ENCODE data around the gene VPS39.

Gene VPS39

DNA sequence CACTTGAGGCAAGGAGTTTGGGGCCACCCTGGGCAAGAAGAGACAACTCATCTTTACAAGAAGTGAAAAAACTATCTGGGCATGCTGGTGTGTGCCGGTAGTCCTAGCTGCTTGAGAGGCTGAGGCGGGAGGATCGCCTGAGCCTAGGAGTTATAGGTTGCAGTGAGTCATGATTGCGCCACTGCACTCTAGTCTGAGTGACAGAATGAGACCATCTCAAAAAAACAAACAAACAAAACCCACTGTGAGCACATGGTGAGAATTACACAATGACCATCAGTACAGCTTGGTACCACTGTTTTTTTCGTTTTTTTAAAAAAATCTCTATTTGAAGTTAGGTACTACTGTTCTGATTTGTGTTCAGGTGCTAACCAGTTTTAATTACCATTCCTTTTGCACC lies 13.6 kb downstream of the VPS39 start:
- DNase-seq: no peak

DNA sequence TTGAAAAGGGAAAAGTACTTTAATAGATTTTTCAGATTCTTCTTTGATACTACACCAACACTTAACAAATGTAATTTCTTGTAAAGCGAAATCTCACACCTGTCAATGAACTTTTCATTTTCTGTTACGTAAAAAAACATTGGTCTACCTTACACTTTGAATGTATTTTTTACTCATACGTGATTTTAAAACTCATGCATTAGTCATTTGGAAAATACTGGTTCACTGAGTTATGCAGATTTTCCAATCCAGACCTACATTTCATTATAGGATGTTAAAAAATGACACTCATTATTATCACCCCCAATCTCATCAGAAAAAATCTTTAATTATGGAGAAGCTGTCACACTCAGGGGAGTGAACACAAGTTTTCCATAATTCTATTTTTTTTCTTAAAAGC lies 14.7 kb downstream of the VPS39 start:
- no peak for DNase-seq

DNA sequence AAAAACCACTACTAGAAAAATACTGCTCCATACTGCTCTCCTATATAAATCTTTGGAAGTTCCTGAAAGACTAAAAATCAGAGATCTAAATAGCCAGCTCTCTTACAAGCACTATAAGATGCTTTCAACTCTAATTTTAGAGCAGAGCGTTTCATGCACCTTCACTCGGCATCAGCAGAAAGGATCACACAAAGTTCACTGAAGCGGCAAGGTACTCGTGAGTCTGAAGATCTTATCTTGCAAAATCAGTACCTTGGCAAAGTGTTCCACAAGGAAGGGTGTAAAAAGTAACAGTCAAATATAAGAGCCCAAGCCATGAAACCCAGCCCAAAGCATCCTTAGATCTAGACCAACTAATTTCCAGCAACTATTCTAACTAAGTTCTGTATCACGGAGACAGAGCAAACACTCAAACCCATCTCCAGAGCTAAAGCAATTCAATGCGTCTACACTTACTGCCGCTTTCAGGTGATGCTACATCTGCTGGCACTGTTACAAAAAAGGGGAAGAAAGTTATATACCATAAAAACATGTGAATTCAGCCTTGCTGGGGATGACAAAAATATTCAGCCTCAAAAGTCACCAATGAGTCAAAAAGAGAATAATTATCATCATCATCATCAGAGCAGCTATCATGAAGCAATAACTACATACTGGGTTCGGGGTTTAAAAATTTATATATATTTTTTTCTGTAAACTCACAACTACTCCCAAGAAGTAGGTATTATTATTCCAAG lies 16.3 kb downstream of the VPS39 start:
- no peak for DNase-seq

DNA sequence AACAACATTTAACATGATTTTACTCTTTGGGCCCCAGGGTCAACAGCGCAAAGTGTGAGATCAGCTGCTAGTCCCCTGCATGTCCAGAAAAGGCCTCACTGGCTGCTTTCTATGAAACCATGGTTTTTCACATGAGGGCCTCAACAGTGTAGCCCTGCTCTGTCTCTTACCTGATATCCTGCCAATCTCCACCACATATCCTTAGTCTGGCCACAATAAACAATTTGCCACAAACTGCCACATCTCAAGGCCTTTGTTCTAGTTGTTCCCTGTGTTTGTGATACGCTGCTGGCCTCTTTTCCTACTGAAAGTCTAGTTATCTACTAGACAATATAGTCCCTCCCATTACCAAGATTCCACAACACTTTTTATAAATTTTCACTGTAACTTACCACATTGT lies 17.7 kb downstream of the VPS39 start:
- DNase-seq: no peak

DNA sequence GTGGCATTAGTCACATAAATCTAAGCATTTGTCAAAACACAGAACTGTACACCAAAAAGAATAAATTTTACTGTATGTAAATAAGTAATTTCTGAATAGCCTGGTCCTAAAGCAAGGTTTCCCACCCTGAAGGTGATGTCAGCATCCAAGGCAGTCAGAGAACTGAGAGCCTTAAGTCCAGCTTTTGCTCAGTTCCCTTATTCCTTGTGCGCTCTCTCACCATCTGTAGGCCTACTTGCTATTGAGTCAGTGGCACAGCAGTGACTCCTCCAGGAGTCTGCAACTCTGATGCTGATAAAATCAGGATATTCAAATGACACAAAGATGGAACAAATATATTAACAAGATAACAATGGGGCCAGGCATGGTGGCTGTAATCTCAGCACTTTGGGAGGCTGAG lies 22.3 kb downstream of the VPS39 start:
- no peak for DNase-seq

DNA sequence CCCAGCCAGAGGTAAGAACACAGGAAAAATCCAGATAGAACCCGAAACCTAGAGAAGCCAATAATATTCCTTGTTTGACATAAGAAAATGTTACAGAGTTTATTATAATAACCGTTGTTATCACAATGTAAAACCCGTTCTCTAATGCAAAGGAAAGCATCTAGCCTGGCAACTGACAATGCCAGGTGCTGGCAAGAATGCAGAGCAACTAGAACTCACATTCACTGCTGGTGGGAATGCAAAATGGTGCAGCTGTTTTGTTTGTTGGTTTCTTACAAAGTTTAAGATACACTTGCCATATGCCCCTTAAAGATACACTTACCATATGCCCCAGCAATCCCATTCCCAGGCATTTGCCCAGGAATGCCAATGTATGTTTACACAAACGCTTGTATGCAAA lies 23.4 kb downstream of the VPS39 start:
- DNase-seq: no peak

DNA sequence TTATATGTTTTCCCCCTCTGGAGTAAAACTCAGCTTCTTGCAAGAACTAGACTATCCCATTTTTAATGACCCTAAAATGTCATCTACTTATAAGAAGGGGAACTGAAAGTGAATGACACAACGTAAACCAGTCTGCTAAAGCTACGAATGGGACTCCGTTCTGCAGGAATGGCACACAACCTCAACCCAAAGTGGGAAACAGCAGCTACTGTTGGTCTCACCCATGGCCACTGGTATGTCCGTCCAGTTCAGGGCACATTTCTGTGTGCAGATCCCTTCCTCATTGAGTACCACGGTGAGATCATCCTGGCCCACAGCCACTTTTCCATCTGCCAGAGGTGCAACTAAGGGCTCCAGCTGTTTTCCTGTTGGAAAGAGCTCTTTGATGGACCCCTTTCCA lies 23.8 kb downstream of the VPS39 start:
- DNase-seq: no peak

DNA sequence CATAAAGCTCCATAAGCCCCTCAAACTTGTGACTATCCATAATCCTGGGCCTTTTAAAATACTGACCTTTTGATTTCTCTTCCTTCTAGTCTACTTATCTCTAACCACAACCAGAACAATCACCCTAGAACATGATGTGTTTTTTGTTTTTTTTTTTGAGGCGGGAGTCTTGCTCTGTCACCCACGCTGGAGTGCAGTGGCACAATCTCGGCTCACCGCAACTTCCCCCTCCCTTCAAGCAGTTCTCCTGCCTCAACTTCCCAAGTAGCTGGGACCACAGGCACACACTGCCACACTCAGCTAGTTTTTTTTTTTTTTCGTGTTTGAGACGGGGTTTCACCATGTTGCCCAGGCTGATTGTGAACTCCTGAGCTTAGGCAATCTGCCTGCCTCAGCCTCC lies 25.1 kb downstream of the VPS39 start:
- DNase-seq: no peak

DNA sequence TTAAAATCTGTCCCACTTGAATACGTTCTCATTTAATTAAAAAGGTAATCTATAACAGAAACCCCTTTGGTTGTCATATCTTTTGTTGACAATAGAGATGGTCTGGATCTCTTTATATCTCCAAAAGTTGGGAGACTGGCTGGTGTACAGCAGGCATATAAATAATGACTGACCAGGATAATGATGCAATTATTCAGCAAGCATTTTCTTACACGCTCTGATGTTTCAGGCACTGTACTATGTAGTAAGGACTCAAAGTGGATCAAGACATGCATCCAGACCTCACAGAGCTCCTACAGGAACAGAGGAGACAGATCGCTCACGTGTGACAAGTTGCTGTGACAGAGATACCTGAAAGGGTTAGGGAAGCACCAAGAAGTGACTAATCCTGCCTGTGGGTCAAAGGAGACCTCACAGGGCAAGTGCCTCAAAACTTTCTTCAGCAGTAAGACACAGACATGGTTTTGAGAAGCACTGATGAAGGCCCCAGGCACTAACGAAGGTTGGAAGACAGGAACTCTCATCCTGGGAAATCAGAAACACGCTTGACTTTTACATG lies 25.7 kb downstream of the VPS39 start:
- no peak for DNase-seq

DNA sequence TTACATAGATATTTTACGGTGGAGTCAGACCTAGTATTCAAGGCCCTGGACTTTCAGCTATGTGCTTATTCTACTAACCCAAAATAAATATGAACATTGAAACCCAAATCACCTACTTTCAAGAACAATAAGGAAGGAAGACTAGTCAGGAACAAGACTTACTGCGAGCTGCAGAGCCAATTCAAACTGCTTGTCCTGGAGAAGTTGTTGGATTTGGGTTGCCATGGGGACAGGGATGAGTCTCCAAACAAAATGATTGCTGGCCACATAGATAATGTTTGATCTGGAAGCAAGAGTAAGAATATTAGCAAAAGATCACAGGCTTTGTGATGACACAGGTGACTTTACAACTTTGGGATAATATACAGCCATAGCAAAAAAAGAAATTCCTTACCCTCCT lies 30.0 kb downstream of the VPS39 start:
- no peak for DNase-seq

DNA sequence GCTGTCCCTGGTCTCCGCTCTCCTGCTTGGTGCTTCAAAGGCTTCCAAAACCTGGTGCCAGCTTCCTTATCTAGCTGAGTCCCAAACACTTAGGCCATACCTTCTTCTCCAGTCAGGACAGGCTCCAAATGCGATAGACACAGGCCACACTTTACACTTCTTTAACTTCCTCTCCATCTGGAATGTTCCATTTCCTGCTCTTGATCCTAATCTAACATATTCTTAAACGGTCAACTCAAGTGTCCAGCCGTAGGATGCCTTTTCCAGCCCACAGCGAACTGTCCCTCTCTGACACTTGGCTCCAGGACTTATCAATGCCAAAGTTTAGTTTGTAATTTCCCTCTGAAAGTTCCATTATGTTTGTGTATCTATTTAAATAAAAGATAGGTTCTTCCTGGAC lies 32.4 kb downstream of the VPS39 start:
- no peak for DNase-seq

DNA sequence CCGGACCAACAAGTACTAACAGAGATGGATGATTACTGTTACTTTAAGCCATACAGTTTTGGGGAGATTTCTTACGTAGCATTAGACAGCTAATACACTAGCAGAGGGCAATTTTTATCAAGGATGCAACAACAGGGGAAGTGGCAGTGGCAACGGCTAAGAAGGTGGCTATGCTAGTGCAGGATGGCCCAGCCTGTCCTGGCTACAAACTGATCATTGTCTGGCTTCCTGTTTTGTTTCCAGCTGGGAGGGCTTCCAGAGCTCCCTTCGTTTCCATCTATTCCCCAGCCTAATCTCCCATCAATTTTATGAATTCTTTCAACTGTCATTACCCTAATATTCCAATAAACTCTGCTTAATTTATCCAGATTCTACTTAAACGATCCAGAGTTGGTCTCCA lies 35.6 kb downstream of the VPS39 start:
- DNase-seq: no peak

DNA sequence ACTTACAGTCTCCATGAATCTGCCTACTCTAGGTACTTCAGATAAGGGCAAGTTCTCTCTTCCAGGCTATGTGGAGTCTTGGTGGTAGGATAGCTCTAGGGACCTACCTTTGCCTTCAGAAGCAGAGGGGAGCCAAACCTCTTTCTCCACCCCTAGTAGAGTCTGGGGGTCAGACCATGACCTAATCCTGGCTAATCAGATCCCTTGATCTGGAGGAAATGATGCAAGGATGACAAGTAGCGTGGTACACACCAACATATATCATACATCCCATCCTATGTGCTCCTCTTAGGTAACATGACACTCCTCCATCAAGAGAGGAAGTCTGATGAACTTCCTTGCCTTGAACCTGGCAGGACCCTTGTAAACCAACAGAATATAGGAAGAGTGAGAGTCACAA lies 36.3 kb downstream of the VPS39 start:
- DNase-seq: no peak

DNA sequence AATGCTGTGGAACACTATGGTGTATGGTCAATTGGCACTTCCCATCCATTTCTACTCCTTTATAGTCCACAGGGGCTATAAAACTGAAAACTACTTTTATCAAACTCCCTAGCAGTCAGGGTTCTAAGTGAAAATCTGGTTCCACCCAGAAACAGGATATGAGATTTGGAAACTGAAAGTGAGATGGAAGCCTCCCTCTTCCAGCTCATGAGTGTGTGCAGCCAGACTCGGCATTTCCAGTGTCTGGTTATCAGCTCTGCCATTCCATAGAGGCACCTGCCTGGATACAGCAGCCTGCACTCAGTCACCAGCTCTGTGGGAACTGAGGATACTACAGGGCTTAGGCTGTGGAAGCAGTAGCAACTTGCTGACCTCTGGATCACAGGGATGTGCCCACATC lies 37.0 kb downstream of the VPS39 start:
- DNase-seq: no peak

DNA sequence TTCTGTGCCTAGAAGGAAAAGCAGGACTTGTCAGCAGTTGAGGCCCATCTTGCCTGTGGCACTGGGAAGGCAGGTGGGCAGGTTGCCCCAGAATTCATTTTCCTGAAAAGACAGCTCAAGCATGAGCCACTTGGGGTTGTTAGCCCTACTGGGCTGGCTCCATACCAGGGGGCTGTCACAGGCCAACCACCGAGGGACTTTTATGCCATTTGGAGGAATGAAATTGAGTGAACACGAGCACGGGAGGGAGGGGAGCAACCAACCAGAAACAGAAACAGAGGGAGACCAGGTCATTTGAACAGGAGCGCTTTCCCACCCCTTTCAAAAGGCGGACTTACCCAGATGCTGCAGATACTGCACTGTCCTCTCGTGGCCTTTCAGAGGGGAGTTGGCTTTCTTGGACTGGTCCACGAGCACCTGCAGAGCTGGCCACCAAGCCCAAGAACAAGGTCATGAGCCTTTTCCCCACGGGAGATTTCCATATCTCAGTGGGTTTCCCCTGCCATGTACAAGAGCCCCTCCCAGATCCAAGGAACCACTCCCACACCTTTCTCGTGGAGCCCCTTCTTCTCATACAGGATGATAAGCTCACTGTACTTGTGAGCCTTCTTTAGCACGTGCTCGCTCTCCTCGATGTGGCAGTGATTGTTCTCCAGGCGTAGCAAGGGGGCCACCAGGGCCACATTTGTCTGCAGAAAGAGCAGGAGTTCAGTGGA lies 41.7 kb downstream of the VPS39 start:
- DNase-seq: no peak

DNA sequence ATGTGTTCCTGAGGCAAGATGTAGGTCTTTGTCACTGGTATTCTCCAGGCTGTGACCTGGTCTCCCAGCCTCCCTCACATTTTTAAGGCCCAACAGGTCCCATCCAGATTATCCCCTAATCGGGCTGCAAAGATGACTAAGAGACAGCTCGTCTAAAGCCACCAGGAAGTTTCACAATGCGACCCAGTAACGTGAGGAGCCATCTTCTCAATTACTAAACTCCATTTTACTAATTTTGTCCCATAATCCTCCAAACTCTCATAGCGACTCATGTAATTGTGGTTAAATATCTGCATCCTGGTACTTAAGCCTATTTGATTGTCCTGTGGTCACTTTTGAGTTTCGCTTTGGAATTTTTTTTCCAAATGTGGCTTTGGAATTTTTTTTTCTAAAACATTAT lies 43.0 kb downstream of the VPS39 start:
- DNase-seq: no peak

DNA sequence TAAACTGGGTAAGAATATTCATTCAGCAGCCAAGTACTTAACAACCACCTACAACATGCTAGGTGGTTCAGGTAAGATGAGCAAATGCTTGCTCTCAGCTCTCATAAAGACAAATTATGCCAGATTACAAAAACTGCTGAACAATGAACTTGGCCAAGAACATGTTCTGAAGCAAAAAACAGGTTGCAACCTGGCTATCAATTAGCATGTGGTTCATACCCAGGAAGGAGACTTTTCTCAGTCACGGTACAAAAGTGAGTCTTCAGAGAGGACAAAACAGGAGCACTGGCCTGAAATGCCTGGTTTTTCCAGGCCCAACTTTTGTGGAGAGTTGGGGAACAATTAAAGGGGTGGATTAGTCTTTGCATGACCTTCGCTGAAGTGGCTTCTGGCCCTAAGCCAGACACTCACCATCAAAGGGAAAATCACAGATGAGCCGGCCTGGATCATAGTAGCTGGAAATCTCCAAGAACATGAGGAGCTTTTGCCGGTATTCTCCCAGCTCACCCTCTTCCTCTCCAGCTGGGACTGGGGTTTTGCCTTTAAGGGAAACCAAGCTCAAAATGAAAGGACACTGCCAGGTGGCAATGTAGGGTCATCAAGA lies 44.1 kb downstream of the VPS39 start:
- DNase-seq: no peak

DNA sequence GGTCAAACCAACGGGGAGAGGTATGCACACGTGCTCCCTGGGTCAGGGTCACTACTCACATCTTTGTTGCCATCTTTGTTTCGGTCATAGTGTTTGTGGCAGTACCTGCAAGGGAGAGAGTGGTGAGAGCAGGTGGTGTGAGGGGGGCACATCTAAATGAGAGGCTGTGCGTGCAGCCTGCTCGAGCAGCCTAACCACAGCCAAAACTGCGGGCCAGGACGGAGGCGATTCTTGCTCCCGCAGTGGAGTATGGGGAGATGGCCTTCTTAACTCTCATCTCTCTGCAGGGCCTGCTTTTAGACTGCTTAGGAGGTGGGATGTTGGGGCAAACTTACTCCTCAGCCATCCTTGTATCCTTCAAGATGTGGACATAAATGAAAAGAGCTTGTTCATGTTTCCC lies 44.8 kb downstream of the VPS39 start:
- DNase-seq: no peak

DNA sequence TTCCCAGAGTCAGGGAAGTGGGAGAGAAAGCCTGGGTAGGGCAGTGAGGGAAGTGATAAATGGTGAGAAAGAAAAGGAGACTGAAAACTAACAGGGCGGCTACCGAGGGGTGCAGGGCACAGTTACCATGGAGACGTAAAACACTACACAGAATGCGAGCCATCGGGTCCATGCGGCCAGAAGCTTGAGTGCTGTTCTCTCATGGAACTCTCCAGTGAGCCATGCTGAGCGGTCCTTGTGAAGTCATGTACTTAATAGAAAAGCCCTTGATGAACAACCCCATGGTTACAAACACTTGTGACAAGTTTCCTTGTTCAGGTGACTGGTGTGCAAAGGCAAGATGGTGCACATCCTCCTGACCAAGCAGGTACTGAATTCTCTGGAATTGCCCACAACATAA lies 48.0 kb downstream of the VPS39 start:
- DNase-seq: no peak

DNA sequence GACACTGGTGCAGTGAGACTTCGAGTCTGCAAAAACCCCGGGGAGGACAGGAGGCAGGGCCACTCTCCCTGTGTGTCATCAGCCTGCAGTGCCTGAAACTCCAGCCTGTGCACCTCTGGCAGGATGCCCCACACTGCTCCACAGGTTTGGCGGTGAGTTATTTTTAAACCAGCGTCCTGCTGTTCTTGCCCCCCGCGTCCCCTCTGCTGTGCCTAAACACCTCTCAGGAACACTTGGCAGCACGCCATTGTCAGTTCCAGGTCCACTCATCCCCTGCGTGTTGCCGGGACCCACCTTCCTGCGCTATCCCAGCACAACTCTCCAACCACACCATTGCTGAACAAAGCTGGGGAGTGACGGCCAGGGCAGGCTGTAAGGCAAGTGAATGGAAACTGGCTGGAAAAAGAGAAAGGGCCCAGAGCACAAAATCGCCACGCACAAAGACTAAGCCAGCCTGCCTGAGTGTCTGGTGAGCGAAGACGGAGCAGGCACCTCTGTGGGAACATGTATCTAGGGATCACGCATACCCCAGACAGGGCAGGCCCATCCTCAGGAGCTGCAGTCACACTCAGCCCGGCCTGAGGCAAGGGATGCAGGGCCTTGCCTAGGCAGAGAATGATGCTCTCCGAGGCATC lies 48.6 kb downstream of the VPS39 start:
- DNase-seq: no peak

DNA sequence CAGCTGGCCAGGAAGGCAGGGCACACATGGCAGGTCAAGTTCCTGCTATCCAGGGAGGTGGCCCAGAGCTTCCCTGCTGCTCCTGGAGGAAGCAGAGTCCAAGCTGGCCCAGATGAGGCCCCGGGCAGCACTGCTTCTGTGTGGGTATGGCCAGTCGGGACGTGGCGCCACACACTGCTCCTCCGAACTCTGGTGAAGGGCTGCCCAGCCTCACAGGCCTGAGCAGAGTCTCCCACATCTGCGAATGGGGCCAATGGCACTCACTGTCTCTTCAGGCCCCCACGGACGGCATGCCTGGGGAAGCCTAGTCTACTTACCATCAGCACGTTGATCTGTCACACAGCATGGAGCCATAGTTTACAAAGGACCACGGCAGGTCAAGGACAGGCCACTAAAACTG lies 49.2 kb downstream of the VPS39 start:
- no peak for DNase-seq

DNA sequence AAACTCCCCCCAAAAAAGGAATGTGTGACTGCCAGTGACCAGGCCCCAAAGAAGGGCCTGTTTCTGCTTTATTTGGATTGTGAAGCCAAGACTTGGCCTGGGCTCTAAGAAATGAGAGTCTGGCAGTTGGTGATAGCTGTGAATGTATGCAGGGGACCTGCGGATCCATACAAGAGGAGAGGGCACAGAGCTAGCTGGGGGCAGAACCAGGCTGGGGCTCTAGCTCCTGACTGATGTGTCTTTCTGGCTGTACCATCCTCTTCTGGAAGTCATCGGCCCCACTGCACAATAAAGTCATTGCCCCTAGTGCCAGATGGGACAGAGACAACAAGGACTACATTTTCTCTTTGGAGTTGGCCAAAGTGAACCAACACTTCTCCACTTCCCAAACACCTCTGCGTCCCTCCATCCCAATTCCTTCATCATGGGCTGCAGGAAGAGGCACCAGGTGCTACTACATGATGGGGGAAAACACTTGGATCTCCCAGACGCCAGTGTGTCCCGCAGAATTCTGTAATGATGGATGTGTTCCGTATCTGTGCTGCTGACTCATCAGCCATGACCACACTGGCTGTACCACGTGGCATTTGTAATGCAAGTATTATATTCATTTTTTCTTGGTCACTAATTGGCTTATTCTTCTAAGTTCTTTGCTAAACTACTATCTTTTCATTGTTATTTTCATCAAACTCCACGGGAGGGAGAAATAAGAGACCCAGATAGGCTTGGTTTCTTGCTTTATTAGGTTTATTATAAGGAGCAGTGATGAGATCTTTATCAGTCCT lies 49.9 kb downstream of the VPS39 start:
- no peak for DNase-seq

DNA sequence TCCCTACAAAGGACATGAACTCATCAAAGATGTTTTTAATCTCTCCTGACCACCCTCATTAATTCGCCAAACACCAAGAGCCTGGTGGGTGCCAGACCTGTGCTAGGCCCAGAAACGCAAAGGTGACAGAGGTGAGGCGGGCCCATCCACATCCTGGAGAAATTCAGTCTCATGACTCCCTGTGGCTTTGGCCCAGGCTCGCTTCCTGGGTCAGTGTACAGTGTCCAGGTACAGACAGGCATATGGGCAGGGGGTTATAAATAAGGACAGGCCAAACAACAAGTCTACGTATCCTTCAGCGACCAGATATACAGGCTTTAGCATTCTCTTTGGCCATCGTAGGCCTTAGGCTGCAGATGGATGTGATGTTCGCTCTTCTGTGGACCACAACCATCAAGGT lies 50.7 kb downstream of the VPS39 start:
- DNase-seq: no peak
